ENCODE measurements around the gene PHKG2.

Gene PHKG2

GRCh38 chr16:30738984-30739951 lies 9.0 kb upstream of the PHKG2 start:
- TF ChIP-seq, protein P1, sequence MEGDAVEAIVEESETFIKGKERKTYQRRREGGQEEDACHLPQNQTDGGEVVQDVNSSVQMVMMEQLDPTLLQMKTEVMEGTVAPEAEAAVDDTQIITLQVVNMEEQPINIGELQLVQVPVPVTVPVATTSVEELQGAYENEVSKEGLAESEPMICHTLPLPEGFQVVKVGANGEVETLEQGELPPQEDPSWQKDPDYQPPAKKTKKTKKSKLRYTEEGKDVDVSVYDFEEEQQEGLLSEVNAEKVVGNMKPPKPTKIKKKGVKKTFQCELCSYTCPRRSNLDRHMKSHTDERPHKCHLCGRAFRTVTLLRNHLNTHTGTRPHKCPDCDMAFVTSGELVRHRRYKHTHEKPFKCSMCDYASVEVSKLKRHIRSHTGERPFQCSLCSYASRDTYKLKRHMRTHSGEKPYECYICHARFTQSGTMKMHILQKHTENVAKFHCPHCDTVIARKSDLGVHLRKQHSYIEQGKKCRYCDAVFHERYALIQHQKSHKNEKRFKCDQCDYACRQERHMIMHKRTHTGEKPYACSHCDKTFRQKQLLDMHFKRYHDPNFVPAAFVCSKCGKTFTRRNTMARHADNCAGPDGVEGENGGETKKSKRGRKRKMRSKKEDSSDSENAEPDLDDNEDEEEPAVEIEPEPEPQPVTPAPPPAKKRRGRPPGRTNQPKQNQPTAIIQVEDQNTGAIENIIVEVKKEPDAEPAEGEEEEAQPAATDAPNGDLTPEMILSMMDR (IDR thresholded peaks at IDR 0.05; ENCODE audit: low read depth, low read length), result no peak
- no peak overlapping the region for H3K4me3 ChIP-seq (replicated peaks in 1 of 2; ENCODE audit: low read depth in 2 of 2, low read length in 2 of 2)
- no peak for DNase-seq (ENCODE audit: low read depth in 2 of 2)

- DNase-seq (ENCODE audit: low read depth in 2 of 2), result peak; percentile 86 to 91
- H3K4me3 ChIP-seq (replicated peaks in 1 of 2; ENCODE audit: low read depth in 2 of 2, low read length in 2 of 2), result no peak overlapping the region
- TF ChIP-seq, protein P1 (IDR thresholded peaks at IDR 0.05; ENCODE audit: low read depth, low read length), result no peak
Observed at GRCh38 chr16:30740364-30741251, 7.6 kb upstream of the PHKG2 start.

GRCh38 chr16:30741461-30741914 lies 6.7 kb upstream of the PHKG2 start:
- TF ChIP-seq, protein P1 (IDR thresholded peaks at IDR 0.05; ENCODE audit: low read depth, low read length), result no peak
- no peak overlapping the region for H3K4me3 ChIP-seq (replicated peaks in 1 of 2; ENCODE audit: low read depth in 2 of 2, low read length in 2 of 2)
- DNase-seq (ENCODE audit: low read depth in 2 of 2), result peak; percentile 76 to 94

- no peak overlapping the region for H3K4me3 ChIP-seq (replicated peaks in 1 of 2; ENCODE audit: low read depth in 2 of 2, low read length in 2 of 2)
- TF ChIP-seq, protein P1 (IDR thresholded peaks at IDR 0.05; ENCODE audit: low read depth, low read length), result no peak
- DNase-seq (ENCODE audit: low read depth in 2 of 2), result no peak
Observed at GRCh38 chr16:30743716-30744115, 4.5 kb upstream of the PHKG2 start.

GRCh38 chr16:30744183-30744582 lies 4.0 kb upstream of the PHKG2 start:
- no peak for DNase-seq (ENCODE audit: low read depth in 2 of 2)
- H3K4me3 ChIP-seq (replicated peaks in 1 of 2; ENCODE audit: low read depth in 2 of 2, low read length in 2 of 2), result no peak overlapping the region
- TF ChIP-seq, protein P1 (IDR thresholded peaks at IDR 0.05; ENCODE audit: low read depth, low read length), result no peak

DNA sequence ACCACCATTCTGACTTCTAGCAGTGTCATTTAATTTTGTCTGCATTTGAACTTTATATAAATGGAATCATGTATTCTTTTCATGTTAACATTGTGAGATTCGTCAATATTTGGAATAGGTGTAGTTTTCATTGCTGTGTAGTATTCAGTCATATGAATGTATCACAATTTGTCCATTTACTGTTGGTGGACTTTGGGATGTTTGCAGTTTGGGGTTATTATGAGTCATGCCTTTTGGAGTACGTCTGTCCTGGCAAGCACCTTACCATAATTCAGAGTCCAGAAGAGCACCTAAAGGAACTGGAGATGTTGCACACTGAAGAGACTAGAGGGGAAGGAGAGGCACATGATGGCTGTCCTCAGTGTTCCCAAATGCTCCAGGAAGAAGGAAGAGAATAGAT lies 3.1 kb upstream of the PHKG2 start:
- no peak for DNase-seq (ENCODE audit: low read depth in 2 of 2)
- TF ChIP-seq, protein P1 (IDR thresholded peaks at IDR 0.05; ENCODE audit: low read depth, low read length), result no peak
- H3K4me3 ChIP-seq (replicated peaks in 1 of 2; ENCODE audit: low read depth in 2 of 2, low read length in 2 of 2), result no peak overlapping the region

All from cardiac fibroblast (primary cell).